NCI-H82 treated with DMSO at 0.1 percent for 48 hours (cell line): ENCODE measurements around the gene AURKA.
"Not testable (repeated sequence)": the region's sequence is repeated elsewhere in the genome, so short reads cannot be mapped to it uniquely, and the experiment has no call there.

Experiments
- DNase-seq: peaks from one replicate; lab custom pipeline; 2025; ENCODE audit not compliant: unreplicated experiment; lab: John Stamatoyannopoulos, UW

AURKA gene

GRCh38 chr20:56391596-56392131 is 351 bp downstream of the AURKA start:
- peak; percentile 40 for DNase-seq

DNA sequence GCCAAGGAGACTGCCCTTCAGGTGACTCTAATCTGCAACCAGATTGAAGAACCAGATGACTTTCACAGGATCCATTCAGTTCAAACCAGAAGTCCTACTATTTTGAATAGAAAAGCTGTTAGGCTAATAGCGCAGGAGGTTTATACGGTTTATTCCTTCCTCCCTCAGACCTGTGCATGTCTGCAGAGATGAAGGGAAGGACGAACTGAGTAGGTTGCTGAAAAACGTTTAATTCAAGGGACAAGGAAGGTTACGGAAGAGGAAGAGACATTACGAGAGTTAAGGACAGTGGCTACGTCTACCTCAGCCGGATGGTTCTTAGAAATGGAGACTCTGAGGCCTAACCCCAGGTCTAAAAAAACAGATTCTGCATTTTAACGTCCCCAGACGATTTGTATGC is 978 bp downstream of the AURKA start:
- no peak for DNase-seq

DNA sequence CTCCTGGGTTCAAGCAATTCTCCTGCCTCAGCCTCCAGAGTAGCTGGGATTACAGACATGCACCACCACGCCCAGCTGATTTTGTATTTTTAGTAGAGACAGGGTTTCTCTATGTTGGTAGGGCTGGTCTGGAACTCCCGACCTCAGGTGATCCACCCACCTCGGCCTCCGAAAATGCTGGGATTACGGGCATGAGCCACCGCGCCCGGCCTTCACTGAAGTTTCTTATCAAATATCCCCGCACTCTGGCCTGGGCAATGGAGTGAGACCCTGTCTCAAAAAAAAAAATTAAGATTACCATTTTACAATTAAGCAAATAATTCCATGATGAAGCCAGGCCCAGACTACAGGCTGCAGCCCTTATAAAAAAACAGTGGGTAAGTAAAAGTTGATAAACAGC is 1.6 kb downstream of the AURKA start:
- not testable (repeated sequence) for DNase-seq

- no peak for DNase-seq
Measured at GRCh38 chr20:56389807-56390206, 2.2 kb downstream of the AURKA start.

DNA sequence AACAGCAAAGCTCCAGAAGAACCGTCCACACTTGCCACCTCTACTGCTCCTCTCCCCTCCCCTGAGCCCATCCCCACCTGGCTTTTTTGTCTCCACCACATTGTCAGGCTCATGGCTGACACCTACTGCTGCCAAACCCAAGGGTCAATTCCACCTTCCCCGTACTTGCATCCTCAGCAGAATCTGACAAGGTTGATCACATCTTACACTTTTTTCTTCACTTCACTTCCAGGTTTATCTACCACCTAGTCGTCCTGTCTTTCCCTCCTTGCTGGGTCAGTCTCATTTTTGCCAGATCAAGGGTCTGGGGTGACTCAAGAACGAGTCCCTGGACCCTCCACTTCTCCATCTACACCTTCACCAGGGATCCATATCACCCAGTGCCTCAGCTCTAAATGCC is 3.1 kb downstream of the AURKA start:
- DNase-seq, result no peak

DNA sequence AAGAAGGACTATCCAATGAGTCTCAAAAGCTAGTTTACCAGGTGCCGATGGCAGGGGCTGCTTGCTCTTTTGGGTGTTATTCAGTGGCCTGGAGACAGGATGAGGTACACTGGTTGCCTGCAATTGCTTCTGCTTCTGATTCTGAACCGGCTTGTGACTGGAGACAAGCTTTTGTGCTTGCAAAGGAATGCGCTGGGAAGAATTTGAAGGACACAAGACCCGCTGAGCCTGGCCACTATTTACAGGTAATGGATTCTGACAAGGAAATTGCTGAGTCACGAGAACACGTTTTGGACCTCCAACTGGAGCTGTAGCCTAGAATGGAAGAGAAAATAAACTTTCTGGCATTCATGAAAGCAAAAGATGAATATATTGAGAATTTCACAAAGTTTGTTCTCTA is 5.8 kb downstream of the AURKA start:
- DNase-seq, result no peak

DNA sequence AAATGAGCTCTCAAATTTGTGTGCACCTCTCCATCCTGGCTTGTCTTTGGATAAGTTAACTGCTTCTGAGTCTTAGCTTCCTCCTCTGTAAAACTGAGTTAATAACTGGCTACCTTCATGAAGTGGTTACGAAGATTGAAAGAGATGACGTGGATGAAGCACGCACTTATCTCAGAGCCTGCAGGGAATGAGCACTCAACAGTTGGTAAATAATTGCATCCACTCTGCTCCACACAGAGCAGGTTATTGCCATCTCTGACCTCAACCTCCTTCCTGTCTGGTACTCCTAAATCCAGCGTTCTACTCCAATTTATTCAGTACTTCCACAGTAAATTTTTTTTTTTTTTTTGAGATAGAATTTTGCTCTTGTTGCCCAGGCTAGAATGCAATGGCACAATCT is 6.9 kb downstream of the AURKA start:
- no peak for DNase-seq

GRCh38 chr20:56383334-56383733 is 8.7 kb downstream of the AURKA start:
- no peak for DNase-seq

DNA sequence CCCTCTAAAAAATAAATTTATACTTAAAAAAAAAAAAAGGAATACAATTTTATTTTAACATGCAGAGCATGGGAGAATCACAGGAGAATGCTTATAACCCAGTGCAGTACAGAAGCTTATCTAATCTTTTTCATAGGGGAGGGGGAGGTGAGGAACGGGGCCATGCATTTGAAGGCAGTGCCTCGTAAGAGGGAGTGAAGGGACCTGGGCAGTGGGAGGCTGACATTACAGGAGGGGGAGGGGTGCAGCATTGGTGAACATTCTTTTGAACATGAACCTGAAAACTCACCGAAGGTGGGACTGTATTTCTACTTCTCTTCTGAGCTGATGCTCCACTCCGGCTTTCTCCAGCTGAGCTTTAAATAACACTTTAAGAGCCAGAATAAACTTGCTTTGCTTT is 9.3 kb downstream of the AURKA start:
- DNase-seq, result no peak

- no peak for DNase-seq
Measured at GRCh38 chr20:56381501-56381900, 10.5 kb downstream of the AURKA start.

GRCh38 chr20:56380375-56380774 is 11.6 kb downstream of the AURKA start:
- DNase-seq, result no peak

DNA sequence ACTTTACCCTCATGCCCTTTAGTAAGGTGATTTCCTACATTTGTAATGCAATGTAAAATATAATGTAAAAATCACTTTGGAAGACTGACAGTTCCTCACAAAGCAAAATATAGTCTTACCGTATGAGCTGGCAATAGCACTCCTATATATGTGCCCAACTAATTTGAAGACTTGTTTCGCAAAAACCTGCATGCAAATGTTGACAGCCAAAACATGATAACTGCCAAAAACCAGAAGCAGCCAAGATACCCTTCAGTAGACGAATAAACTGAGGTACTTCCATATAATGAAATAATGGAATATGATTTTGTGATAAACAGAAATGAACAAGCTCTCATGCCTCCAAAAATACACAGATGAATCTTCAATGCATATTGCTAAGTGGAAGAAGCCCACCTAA is 13.6 kb downstream of the AURKA start:
- DNase-seq, result no peak

- DNase-seq, result no peak
Measured at GRCh38 chr20:56376331-56376730, 15.7 kb downstream of the AURKA start.

- no peak for DNase-seq
Measured at GRCh38 chr20:56373942-56374341, 18.1 kb downstream of the AURKA start.

DNA sequence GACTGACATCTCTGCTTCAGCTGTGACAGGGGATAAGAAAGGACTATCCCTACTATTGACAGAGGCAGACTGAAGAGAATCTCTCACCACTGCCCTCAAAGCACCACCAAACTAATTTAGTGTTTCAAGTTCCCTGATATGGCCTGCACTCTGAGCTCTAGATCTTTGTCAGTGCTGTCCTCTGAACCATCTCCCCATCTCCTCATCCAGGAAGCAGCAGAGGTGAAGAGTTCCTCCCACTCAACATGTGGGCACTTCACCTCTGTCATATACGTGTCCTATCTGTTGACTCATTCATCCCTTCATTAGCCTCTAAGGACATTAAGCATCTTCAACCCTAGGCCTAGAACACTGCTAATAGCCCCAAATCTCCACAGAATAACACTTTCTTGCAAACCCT is 19.2 kb downstream of the AURKA start:
- no peak for DNase-seq

DNA sequence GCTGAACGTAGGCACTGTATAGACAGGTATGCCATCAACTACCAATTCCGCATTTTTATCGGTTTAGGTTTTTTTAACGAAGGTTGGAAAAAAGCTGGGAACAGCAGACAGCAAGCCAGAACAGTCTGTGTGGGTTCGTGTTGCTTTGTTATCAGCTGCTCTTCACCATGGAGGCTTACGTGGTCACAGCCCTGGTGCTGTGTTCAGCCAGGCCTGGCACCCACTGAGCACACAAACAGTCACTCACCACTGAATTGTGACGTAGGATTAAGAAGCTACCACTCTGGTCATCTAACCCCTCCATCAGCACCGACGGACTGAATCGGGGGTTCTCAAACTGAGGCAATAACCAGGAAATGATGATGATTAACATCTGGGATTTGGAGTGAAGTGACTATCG is 20.0 kb downstream of the AURKA start:
- no peak for DNase-seq

- no peak for DNase-seq
Measured at GRCh38 chr20:56369179-56369578, 22.8 kb downstream of the AURKA start.

DNA sequence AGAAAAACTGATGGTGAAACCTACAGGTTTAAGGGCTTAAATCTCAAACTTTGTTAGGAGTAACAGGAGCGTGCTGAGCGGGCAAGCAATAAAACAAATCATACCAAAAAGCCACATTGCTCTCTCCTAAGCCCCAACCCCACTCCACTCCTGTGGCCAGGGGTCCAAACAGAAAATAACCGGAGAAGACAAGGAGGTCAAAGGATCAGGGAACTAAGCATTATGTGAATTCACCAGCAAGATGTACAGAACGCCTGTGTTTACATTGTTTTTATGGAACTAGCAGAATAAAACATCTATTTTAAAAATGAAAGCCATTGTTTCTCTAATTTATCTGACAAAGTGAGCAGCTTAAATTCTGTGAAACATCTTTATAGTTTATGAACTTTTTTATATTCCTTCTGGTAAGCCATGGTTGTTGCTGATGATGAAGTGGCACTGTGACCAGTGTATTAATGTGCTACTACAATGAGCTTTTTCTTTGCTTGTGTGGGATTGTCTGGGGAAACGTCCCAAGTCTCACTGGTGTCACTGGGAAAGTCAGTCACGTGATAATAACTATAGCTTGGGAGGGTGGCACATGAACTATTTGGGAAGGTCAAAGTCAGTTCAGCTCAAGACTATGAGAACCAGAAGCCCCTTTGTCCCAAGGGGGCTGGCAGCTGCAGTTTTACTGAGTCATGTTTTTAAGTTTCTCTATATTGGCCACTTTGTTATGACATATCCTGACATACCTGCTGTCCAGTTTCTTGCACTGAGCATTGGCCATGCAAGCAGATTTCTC is 23.5 kb downstream of the AURKA start:
- no peak for DNase-seq

DNA sequence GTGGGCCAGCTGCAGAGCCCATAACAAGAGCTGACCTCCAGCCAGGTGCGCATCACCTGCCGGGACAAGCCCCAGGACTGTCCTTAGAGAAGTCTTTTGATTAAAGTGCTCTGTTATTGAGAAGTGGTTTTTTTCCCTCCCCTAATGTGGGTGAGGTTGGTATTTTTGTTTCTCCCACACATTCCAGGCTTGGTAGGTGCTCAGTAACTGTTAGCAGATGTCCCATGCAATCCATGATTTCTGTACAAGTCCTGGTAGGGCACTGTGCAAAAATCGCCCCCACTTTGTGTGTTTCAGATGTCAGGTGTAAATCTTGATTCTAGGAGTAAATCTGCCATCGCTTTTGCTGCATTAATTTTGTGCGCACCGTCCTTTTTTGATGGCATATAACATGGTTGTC is 28.5 kb downstream of the AURKA start:
- no peak for DNase-seq

GRCh38 chr20:56362833-56363413 is 29.1 kb downstream of the AURKA start:
- DNase-seq, result no peak

DNA sequence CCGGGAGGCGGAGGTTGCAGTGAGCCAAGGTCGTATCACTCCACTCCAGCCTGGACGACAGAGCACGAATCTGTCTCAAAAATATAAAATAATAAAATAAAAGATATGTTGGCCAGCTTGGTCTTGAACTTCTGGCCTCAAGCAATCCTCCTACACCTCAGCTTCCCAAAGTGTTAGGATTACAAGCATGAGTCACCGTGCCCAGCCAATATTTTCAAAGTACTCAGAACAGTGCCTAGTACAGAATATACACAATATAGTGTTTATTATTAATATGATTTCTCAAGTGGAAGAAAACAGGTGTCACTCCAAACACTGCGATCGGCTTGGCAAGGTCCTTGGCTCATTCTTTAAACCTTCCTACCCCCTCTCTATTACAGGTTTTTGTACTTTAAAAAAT is 30.1 kb downstream of the AURKA start:
- no peak for DNase-seq

DNA sequence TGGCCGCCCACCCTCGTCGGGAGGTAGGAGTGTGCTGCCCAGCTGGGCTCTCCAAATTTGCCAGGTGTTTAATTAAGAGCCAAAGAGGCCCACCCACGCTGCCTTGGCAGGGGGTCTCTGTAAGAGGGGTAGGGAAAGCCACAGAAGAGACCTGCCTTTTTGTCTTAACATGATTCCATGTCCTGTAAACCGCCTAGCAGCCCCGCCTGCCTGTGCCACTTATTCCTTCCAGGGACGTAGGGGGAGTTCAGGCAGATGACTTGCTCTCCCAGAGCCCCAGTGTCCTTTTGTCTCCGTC is 31.2 kb downstream of the AURKA start:
- DNase-seq, result no peak
